HG03565 (cell line): ENCODE measurements around the gene CSNK1D.
"Not testable (repeated sequence)": the region's sequence is repeated elsewhere in the genome, so short reads cannot be mapped to it uniquely, and the experiment has no call there.

ENCODE experiments used
- ATAC-seq: cut with Tn5 transposase; IDR thresholded peaks from one replicate; pipeline ENCODE4 v1.9.1; 2021; ENCODE audit warnings: mild to moderate bottlenecking, moderate library complexity; ENCODE audit not compliant: unreplicated experiment

Gene CSNK1D

GRCh38 chr17:82254096-82254495, 19.4 kb downstream of the CSNK1D start:
- not testable (repeated sequence) for ATAC-seq

- no peak for ATAC-seq
Observed at GRCh38 chr17:82253179-82253544, 20.3 kb downstream of the CSNK1D start.

GRCh38 chr17:82252511-82253178, 20.9 kb downstream of the CSNK1D start:
- no peak for ATAC-seq

GRCh38 chr17:82250868-82251500, 22.5 kb downstream of the CSNK1D start:
- no peak for ATAC-seq

- ATAC-seq: no peak
Observed at GRCh38 chr17:82249896-82250581, 23.5 kb downstream of the CSNK1D start.

- no peak for ATAC-seq
Observed at GRCh38 chr17:82248815-82249674, 24.5 kb downstream of the CSNK1D start.

GRCh38 chr17:82247856-82248671, 25.4 kb downstream of the CSNK1D start:
- ATAC-seq: no peak

- no peak for ATAC-seq
Observed at GRCh38 chr17:82247182-82247823, 26.2 kb downstream of the CSNK1D start.

- no peak for ATAC-seq
Observed at GRCh38 chr17:82246365-82247181, 26.9 kb downstream of the CSNK1D start.

- no peak for ATAC-seq
Observed at GRCh38 chr17:82246040-82246364, 27.5 kb downstream of the CSNK1D start.

- no peak for ATAC-seq
Observed at GRCh38 chr17:82245134-82246039, 28.1 kb downstream of the CSNK1D start.

- ATAC-seq: no peak
Observed at GRCh38 chr17:82244413-82245133, 28.9 kb downstream of the CSNK1D start.

GRCh38 chr17:82243648-82244412, 29.7 kb downstream of the CSNK1D start:
- no peak for ATAC-seq

GRCh38 chr17:82242977-82243647, 30.4 kb downstream of the CSNK1D start:
- no peak for ATAC-seq

- no peak for ATAC-seq
Observed at GRCh38 chr17:82242698-82242976, 30.9 kb downstream of the CSNK1D start.

- no peak for ATAC-seq
Observed at GRCh38 chr17:82241926-82242697, 31.4 kb downstream of the CSNK1D start.
